OCI-LY7 (cell line): ENCODE measurements around the gene APEX2.

Source experiments
- EZH2phosphoT487 ChIP-seq: fragments of 200-600 bp; sonication (generic); IDR thresholded peaks from 2 replicates; pipeline ENCODE4 v1.6.1; 2018; ENCODE audit warnings: low read depth, borderline replicate concordance, mild to moderate bottlenecking, mixed run types, antibody characterized with exemption, low read length, moderate library complexity, mixed read lengths
- TF ChIP-seq, protein P1 (sequence below): fragments of 200-600 bp; sonication (generic); conservative IDR thresholded peaks from 2 replicates; pipeline ENCODE4 v1.5.1; 2014; ENCODE audit warnings: mild to moderate bottlenecking, antibody characterized with exemption, low read length, moderate library complexity, mixed read lengths

DNA sequence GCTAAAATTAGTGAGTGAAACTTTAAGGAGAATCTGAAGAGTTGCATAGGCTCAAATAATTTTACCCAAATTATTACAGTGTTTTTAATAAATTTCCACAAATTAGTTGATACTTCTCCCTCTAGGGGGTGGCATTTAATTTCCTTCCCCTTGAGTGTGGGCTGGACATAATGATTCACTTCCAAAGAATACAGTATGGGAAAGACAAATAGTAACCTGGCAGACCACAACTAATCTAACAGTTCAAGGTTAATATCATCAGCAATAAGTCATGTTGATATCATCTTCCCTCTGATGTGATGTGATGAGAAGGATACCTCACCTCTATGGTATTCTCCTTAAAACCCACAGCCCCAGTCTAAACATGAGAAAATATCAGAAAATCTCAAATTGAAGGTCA, 21.7 kb upstream of the APEX2 start:
- TF ChIP-seq, protein P1, sequence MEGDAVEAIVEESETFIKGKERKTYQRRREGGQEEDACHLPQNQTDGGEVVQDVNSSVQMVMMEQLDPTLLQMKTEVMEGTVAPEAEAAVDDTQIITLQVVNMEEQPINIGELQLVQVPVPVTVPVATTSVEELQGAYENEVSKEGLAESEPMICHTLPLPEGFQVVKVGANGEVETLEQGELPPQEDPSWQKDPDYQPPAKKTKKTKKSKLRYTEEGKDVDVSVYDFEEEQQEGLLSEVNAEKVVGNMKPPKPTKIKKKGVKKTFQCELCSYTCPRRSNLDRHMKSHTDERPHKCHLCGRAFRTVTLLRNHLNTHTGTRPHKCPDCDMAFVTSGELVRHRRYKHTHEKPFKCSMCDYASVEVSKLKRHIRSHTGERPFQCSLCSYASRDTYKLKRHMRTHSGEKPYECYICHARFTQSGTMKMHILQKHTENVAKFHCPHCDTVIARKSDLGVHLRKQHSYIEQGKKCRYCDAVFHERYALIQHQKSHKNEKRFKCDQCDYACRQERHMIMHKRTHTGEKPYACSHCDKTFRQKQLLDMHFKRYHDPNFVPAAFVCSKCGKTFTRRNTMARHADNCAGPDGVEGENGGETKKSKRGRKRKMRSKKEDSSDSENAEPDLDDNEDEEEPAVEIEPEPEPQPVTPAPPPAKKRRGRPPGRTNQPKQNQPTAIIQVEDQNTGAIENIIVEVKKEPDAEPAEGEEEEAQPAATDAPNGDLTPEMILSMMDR: no peak
- no peak for TF ChIP-seq EZH2phosphoT487
